Skin epidermis (tissue), 12 donors: ENCODE measurements around the gene ARHGAP32.

Source experiments
- H3K27ac ChIP-seq, 21 experiments: fragments of 200-600 bp; sonication (generic) in 11 of 21; one replicate each; pipeline ENCODE4 v1.5.0; 2020; ENCODE audit warnings: mild to moderate bottlenecking in 3 of 21, inconsistent platforms in 2 of 21, moderate library complexity in 2 of 21
- H3K4me3 ChIP-seq, 7 experiments: fragments of 200-600 bp; sonication (generic) in 2 of 7; one replicate each; pipeline ENCODE4 v1.5.0; 2020; ENCODE audit warnings: inconsistent platforms in 2 of 7, mild to moderate bottlenecking in 2 of 7, moderate library complexity in 1 of 7

The ARHGAP32 gene

DNA sequence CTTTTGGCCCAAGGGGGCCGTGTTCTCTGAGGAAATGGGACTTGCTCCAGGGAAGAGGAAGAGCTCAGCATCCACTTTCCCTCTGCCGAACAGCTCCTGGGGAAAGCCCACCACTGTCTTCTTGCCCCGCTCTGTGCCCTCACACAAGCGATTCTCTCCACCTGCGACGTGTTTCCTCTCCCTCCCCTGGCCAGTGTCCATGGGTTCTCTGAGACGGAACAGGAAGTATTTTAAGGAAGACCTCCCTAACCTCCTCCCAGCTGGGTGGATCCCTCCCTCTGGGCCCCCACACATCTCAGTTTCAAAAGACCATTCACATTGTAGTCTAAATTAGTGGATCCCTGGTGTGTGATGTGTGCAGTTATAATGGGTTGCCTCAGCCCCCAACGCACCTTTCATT lies 251.0 kb downstream of the ARHGAP32 start:
- peak overlapping the region in 19 of 21 experiments; percentile 22 to 86 (median 74) for H3K27ac ChIP-seq
- peak overlapping the region; percentile 18 to 40 (median 24) for H3K4me3 ChIP-seq

DNA sequence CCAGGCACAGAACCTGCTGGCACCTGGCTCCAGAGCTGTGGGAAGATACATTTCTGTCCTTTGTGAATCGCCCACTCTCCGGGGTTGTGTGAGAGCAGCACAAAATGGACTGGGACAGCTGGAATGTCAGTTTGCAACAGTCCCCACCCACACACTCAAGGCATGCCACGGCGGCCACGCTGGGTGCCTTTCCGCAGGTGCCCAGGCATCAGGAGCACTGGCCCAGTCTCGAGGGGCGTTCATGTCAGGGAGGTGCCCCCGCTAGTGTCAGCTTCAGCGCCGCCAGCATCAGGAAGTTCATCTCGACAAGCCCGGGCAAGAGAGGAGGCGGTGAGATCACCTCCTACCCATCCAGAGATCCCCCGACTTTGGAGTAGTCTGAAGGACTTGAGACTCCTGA lies 251.5 kb downstream of the ARHGAP32 start:
- Histone ChIP-seq H3K4me3 (peak overlapping the region; percentile 18 to 40 (median 24)), H3K27ac (peak overlapping the region in 18 of 21 experiments; percentile 22 to 86 (median 75))

DNA sequence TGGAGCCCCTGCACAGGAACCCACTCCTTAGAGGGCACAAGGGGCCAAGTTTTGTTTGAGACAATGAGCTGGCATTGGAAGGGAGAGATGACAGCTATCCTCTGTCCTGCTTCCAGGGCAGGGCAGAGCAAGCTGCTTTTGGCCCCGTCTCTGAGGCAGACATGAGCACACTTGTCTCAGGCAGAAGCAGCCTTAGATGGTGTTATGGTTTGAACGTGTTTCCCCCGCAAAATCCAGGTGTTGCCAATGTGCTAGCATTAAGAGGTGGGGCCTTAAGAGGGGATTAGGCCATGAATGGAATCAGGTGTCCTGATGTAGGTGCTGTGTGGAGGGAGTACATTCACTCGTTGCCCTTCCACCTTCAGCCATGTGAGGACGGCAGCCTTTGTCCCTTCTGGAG lies 252.0 kb downstream of the ARHGAP32 start:
- H3K4me3 ChIP-seq = peak overlapping the region in 1 of 7 experiments; percentile 40
- peak overlapping the region in 15 of 21 experiments; percentile 23 to 86 (median 76) for H3K27ac ChIP-seq

DNA sequence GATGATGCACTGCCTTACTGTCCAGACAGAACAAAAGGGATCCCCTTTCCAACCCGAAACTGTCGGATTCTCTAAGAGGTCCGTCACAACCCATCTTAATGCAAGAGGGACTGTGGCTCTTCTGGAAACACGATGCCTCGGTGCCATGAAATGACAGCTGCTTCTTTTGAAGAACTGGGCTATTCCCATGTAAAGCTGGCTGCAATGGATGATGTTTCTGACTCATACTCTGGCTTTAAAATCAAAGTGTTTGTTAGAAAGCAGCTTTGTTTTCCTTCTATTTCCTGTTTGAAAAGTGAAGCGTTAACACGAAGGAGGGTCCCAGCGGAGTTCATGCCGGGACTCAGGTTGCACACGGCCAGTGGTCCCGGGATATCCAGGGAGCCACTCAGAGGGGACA lies 252.5 kb downstream of the ARHGAP32 start:
- Histone ChIP-seq H3K27ac (peak overlapping the region in 5 of 21 experiments; percentile 62 to 86 (median 76)), H3K4me3 (peak overlapping the region in 1 of 7 experiments; percentile 14)

DNA sequence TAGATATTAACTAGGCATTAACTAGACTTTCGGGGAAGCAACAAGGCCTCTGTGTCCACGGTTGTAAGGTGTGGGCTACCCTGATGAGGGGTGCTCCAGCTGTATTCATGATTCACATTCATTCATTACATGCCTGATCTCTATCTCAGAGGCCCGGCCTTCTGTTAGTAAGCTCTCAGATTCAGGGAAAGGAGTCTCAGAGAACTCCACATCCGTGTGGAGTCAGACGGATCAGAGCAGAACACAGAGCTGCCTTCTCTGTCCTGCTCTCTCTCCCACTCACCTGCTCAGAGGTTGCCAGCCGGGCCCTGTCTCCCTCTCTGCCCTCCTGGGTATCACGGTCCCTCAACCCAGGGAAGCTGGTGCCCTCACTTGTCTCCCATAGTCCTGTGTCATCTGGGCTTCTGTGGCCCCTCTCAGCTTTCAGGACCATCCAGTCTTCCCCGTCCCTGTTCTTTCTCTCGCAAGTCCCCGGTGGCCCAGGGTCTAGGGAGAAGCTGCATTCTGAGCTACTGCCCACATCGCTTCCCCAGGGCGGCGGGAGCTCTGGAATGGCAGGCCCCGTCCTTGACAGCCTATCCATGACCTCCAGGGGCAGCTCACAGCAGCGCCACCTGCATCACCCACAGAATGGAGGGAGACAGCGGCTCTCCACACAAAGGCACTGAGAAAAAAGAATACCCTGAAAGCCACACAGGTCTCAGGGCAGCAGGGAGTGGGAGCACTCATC lies 253.8 kb downstream of the ARHGAP32 start:
- no peak overlapping the region for H3K27ac ChIP-seq
- H3K4me3 ChIP-seq = no peak overlapping the region

DNA sequence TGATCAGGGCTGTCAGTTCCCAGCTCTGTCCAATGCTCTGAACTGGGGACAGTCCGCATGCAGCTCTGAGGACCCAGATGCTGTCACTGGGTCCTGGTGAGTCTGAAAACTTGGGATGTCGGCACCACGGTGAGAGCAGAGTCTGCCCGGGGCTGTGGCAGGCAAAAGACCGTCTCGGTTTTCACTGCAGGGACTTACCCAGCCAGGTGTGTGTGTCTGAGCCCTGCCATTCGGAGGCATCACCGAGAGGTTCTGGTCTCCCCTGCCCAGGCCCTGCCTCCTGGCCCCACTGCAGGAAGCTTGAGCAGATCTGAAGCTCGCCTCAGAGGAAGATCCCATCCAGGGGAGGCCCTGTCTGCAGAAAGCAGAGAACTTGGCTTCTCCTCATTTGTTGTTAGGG lies 254.6 kb downstream of the ARHGAP32 start:
- H3K4me3 ChIP-seq = no peak overlapping the region

DNA sequence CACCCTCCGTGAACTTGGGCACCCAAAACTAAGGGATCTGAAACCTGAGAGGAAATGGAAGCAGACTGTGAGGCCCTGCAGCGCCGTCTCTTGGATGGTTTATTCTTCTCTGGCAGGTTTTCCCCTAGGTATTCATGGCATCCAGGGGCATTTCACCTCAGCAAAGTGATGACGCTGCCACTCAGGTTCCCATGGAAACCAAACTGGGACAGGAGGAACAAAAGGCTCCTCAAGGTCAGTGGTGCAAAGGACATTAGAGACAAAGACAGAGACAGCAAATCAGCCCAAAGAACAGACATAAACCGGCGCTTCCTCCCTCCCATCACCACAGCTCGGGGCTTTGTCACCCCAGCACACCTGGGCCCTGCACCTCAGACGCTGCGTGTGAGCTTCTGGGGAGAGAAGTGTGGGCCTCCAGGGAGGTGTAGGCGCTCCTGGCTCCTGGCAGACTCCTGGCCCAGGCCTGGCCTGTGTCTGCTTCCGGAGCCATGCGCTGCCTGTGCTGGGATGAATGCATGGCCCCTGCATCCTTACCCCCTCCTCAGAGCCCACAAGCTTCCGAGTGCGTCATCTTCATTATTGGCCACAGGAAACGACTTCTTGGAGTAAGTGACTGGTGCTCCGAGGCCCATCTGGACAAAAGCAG lies 255.4 kb downstream of the ARHGAP32 start:
- no peak overlapping the region for H3K27ac ChIP-seq

More for the DNA sequence above, 254.6 kb downstream of the ARHGAP32 start:
- H3K27ac ChIP-seq = no peak overlapping the region

DNA sequence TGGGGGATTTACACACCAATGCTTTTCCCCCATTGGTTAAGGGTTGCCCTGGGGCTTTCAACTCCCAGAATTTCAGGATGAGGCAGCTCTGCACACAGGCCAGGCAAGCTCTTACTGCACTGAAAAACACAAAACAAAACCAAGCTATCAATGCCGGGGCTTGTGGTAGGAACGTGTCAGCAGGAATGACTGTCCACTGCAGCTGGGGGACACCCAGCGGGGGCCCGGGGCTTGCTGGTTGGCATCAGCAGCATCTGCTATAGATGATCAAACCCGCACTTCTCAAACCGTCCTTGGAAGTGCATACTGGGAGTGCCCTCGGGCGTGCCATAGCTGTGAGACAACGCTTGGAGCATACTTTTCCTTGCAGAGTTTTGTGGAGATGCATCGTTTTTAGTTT lies 257.2 kb downstream of the ARHGAP32 start:
- H3K4me3 ChIP-seq = no peak overlapping the region
- no peak overlapping the region for H3K27ac ChIP-seq

More for the DNA sequence above, 255.4 kb downstream of the ARHGAP32 start:
- H3K4me3 ChIP-seq = no peak overlapping the region

DNA sequence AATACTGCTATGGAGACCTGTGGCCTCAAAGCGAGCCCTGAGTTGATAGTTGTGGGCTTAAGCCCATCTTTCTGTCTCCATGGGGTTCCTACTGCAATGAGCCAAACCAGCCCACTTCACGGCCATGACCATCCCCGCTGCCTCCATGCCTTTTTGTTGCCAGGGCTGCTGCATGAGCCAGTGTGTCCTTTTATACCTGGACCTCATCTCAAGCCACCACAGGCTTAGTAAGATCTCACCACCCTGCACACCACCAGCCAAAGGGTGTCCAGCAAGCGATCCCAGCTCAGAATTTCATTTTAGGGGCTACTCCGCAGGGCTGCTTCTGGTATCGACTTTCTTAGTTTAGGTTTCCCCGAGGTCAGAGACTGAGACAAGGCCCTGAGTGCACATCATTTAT lies 257.8 kb downstream of the ARHGAP32 start:
- Histone ChIP-seq H3K27ac (no peak overlapping the region), H3K4me3 (no peak overlapping the region)

DNA sequence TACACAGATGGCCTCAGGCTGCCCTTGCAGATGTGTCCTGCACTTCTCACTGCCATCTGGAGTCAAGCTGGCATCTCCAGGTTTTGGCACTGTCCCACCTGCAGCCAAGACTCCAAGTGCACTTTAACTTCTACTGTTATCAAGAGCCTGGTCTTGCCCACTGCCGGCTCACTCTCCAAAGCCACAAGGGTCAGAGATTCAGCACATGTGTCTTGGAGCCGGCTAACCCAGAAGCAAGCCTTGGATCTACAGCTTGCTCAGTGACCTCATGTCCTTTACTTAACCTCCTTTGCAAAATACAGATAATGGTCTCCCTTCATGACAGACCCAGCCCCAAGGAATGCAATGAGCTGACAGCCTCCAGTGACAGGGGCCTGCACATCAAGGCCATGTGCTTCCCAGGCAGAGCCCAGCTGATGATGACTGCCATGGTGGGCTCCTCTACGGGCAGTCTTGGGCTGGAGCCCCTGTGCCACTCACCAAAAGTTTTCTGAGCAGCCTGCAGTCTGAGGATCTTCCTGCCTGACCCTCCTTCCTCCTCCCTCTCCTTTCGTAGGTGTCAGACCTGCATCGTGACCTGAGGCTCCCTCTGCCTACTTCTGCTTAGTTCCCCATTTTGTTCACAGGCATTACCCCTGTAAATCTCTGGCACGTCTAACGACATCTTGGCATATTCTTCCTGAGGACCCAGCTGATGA lies 258.5 kb downstream of the ARHGAP32 start:
- no peak overlapping the region for H3K27ac ChIP-seq

DNA sequence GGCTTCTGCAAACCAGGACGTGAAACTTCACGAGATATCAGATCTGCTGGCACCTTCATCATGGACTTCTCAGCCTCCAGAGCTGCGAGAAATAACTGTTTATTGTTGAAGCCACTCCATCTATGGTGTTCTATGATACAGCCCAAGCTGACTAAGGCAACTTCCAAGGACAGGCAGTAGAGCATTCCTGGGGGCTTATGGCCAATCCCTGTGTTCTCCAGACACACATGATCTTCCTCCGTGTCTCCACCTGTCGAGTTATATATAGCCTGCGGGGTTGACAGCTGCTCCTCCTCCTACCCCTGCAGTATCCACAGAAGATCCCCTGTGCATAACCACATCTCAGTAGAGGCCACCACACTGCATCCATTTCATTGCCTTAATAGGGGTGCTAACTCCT lies 260.5 kb downstream of the ARHGAP32 start:
- Histone ChIP-seq H3K4me3 (no peak overlapping the region), H3K27ac (no peak overlapping the region)

More for the DNA sequence above, 258.5 kb downstream of the ARHGAP32 start:
- no peak overlapping the region for H3K4me3 ChIP-seq

DNA sequence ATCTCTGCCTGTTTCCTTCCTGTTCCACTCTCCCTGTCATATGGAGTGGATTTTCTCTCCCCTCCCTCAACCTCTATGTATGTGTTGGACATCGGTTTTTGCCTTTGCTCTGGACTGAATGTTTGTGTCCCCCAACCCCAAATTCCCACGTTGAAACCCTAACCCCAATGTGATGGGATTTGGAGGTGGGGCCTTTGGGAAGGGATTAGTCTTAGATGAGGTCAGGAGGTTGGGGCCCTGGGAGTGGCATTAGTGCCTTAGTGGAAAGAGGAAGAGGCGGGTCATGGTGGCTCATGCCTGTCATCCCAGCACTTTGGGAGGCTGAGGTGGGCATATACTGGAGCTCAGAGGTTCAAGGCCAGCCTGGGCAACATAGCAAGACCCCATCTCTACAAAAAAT lies 261.1 kb downstream of the ARHGAP32 start:
- no peak overlapping the region for H3K27ac ChIP-seq
- H3K4me3 ChIP-seq = no peak overlapping the region

DNA sequence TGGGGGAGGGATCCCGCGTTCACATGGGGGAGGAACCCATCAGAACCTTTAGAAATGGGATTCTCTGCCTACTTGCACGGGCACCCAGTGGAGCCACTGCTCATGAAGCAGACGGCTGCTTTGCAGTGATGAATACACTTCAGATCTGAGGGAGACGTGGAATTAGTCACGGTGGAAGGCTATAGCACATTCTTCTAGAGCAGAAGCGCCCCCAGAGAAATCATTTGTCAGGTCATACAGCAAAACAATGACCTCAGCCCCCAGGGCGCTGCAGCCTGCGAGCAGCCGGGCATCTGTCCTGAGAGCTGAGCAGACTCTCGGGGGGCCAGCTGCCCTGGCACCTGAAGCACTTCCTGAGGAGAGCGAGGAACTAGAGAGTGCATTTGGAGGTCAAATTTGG lies 262.1 kb downstream of the ARHGAP32 start:
- no peak overlapping the region for H3K4me3 ChIP-seq
- H3K27ac ChIP-seq = no peak overlapping the region

DNA sequence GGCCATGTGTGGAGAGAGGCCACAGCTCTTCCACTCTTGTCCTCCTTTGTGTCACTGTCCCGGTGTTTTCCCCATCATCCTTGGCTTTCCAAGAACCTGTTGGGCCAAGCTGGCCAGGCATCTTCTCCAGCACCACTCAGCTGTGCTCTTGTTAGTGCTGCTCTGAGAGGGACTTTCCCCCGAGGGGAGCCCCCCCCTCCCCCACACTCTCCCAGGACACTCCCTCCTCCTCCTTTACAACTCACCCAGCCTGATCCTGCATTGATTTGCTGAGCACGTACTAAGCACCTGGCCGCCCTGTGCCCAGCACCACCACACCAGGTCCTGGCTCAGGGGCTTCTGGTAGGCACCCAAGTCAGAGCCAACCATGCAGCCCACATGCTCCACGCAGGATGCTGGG lies 262.7 kb downstream of the ARHGAP32 start:
- no peak overlapping the region for H3K4me3 ChIP-seq
- no peak overlapping the region for H3K27ac ChIP-seq

DNA sequence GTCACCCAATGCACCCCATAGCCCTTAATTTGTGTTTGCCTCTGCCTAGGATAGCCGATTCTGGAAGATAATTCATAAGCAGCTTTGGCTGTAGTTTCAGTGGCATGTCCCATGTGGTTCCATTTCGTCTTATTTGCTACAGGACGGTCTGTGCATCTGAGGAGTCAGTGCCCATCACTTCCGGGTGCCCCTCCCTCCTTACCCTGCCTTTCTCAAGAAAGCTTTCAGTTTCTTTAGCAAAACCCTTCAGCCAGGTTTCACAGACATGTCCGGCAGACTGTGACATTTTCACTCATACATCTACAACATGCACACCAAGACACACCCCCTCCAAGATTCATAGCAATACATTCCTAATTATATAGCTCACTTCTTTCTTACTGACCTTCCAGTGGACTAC lies 263.7 kb downstream of the ARHGAP32 start:
- H3K4me3 ChIP-seq = no peak overlapping the region
- H3K27ac ChIP-seq = no peak overlapping the region

DNA sequence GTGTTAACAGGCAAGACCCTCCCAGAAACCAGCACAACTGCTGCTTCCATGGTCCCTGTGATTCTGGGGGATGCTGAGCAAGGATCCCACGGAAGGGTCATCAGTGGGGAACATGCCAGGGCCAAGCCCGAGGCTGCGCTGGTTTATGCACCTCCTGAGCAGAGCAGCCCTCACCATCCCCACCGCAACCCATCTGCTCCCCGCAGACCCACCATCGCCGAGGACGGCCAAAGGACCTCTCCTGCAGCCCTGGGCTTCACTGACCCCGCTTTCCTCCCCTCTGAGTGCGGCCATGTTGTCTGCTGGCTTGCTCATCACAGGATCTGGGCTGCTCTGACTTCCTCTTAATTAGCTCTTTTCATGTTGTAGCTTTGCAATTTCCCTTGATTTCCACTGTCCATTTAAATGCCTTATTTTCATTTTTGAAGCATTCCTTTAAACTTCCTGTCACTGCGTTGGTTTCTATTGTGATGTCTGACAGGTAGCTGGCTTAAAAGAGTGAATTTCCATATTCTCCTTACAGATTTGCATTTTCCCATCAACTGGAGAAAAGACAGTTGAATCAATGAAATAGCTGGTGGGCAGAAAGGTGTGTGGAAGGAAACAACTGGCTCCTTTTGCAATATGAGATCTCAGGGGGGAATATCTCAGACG lies 264.3 kb downstream of the ARHGAP32 start:
- H3K4me3 ChIP-seq = no peak overlapping the region
- no peak overlapping the region for H3K27ac ChIP-seq

DNA sequence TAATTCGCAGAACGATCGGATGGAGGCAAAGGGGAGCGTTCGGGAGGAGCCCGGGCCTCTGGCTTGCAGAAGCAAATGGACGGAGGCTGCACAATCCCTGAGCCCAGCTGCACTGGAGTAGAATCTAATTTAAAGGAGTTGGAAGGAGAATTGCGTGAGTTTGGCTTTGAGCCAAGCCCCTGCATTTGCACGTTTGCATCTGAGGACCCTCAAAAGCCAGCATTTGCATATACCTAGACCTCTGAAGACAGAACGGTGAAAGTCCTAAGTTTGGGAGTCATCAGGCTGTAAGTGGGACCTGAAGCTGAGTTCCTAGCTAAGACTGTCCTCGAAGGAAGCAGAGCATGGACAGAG lies 265.0 kb downstream of the ARHGAP32 start:
- no peak overlapping the region for H3K27ac ChIP-seq
- H3K4me3 ChIP-seq = no peak overlapping the region

DNA sequence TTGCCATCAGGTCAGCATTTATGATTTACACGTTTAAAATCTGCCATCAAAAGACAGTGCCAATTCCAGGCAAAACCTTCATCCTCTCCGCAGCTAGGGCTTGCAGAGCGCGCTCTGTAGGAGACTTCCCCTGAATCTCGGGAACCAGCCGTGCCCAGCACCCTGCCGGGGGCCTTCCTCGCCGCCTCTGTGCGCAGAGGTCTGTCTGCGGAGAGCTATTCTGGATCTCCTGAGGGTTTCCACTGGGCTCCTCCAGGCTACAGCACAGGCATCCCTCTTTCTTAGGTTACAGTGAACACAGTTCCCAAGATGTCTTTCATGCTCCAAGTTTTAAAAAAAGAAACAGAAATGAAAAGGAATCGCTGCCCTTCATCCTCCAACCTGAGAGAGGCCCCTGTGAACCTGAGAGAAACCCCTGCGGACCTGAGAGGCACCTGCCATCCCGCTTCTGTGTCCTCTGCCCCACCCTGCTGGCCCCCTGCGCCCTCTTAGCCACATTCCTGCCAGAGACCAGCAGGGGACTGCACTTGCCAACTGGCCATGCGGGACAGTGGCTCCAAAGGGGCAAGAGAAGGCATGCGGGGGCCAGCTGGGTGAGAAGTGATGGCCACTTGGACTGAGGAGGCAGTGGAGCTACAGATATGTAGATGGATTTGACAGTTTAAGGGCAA lies 265.6 kb downstream of the ARHGAP32 start:
- H3K27ac ChIP-seq = no peak overlapping the region
- H3K4me3 ChIP-seq = no peak overlapping the region

DNA sequence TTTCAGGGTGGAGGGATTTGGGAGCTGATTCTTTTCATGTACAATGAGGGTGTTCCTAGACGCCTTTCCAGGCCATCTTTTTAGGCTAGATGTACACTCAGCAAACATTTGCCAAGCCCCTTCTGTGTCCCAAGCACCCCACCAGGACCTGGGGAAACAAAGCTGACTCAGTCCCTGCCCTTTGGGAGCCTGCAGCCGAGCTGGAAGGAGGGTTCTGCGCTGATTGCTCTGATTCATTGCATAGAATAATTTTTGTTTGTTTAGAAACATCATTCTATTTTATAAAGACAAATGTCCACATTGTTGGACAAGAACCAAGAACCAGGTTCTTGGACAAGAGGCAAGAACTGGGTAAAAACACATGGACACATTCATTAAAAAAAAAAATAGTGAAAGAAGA lies 266.1 kb downstream of the ARHGAP32 start:
- no peak overlapping the region for H3K4me3 ChIP-seq
- H3K27ac ChIP-seq = no peak overlapping the region

DNA sequence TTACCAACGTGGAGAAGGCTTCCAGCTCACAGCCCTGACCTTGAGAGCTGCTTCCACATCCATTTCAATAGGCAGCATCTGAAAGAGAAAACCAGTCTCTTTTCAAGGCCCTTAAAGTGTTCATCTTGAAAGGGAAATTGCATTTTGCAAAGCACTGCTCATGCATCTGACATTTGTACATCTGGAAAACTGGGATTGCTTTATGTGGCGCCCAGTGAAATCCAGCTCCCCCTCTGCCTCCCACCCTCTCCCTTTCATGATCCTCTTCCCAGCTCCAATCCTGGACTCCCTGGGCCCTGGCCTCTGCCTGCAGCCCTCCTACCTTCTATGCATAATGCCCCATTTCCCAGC lies 266.9 kb downstream of the ARHGAP32 start:
- H3K4me3 ChIP-seq = no peak overlapping the region
- H3K27ac ChIP-seq = no peak overlapping the region
